ENCODE data around the gene AKAP5. TPM values are rescaled to one million over a fixed set of nuclear protein-coding genes. Genes with fewer than 3 reads are reported as not detected.

The AKAP5 gene
- total and polyA plus RNA-seq, 2 donors (not counting 1 experiment from before 2014, with no cell fraction given): 0.17 to 0.19 TPM

GRCh38 chr14:64508215-64508776 lies 43.0 kb downstream of the AKAP5 start:
- H3K36me3 ChIP-seq (ENCODE audit: control insufficient read depth, insufficient read depth, low read length): no peaks in the 10 kb centered on the region
- no peak overlapping the region for H3K9ac ChIP-seq (ENCODE audit: insufficient read depth, low read length)
- peaks cover 7% of the 10 kb centered on the region for H3K4me1 ChIP-seq (ENCODE audit: control insufficient read depth, extremely low read depth, insufficient read depth, low read length)
- H3K4me3 ChIP-seq (replicated peaks in 1 of 4; ENCODE audit: control extremely low read depth in 1 of 4, insufficient read depth in 1 of 4, low read depth in 3 of 4, low read length in 4 of 4): peak overlapping the region in 1 of 4 experiments; percentile 25
- peaks cover 14% of the 10 kb centered on the region for H4K20me1 ChIP-seq (ENCODE audit: control insufficient read depth, extremely low read depth, insufficient read depth, low read length)
- H3K27ac ChIP-seq (ENCODE audit: insufficient read depth, low read length): no peak overlapping the region
- no peaks in the 10 kb centered on the region for H3K27me3 ChIP-seq (ENCODE audit: control insufficient read depth, insufficient read depth, low read length)
- H3K4me2 ChIP-seq (ENCODE audit: extremely low read depth, insufficient read depth, low read length): peak overlapping the region; percentile 75
- TF ChIP-seq CTCF (conservative IDR thresholded peaks at IDR 0.05 in 1 of 2, IDR thresholded peaks at IDR 0.05 in 1 of 2; ENCODE audit: low read depth in 1 of 2, low read length in 2 of 2): no peak
- no peak for TF ChIP-seq EZH2 (IDR thresholded peaks at IDR 0.05; ENCODE audit: low read length, missing control alignments)
- no peak overlapping the region for H2AFZ ChIP-seq (ENCODE audit: low read length)
- H3K9me3 ChIP-seq (ENCODE audit: control insufficient read depth, insufficient read depth, low read depth, low read length): no peaks in the 10 kb centered on the region
- peaks cover 81% of the 10 kb centered on the region for H3K79me2 ChIP-seq (ENCODE audit: control insufficient read depth, insufficient read depth, low read length)
- no peak for DNase-seq (ENCODE audit: low read depth in 2 of 2)

- Histone ChIP-seq H3K79me2 (ENCODE audit: control insufficient read depth, insufficient read depth, low read length) (peaks cover 87% of the 10 kb centered on the region), H3K4me1 (ENCODE audit: control insufficient read depth, extremely low read depth, insufficient read depth, low read length) (peaks cover 7% of the 10 kb centered on the region), H3K27ac (ENCODE audit: insufficient read depth, low read length) (no peak overlapping the region), H3K9ac (ENCODE audit: insufficient read depth, low read length) (no peak overlapping the region), H3K4me2 (ENCODE audit: extremely low read depth, insufficient read depth, low read length) (no peak overlapping the region), H3K4me3 (replicated peaks in 1 of 4; ENCODE audit: control extremely low read depth in 1 of 4, insufficient read depth in 1 of 4, low read depth in 3 of 4, low read length in 4 of 4) (no peak overlapping the region), H3K36me3 (ENCODE audit: control insufficient read depth, insufficient read depth, low read length) (no peaks in the 10 kb centered on the region), H2AFZ (ENCODE audit: low read length) (no peak overlapping the region), H4K20me1 (ENCODE audit: control insufficient read depth, extremely low read depth, insufficient read depth, low read length) (peaks cover 14% of the 10 kb centered on the region), H3K9me3 (ENCODE audit: control insufficient read depth, insufficient read depth, low read depth, low read length) (no peaks in the 10 kb centered on the region), H3K27me3 (ENCODE audit: control insufficient read depth, insufficient read depth, low read length) (no peaks in the 10 kb centered on the region)
- DNase-seq (ENCODE audit: low read depth in 2 of 2): no peak
- TF ChIP-seq EZH2 (IDR thresholded peaks at IDR 0.05; ENCODE audit: low read length, missing control alignments) (no peak), CTCF (conservative IDR thresholded peaks at IDR 0.05 in 1 of 2, IDR thresholded peaks at IDR 0.05 in 1 of 2; ENCODE audit: low read depth in 1 of 2, low read length in 2 of 2) (no peak)
Observed at GRCh38 chr14:64509036-64509435, 43.7 kb downstream of the AKAP5 start.

GRCh38 chr14:64510825-64511671 lies 45.7 kb downstream of the AKAP5 start:
- H3K36me3 ChIP-seq (ENCODE audit: control insufficient read depth, insufficient read depth, low read length): no peaks in the 10 kb centered on the region
- no peak overlapping the region for H2AFZ ChIP-seq (ENCODE audit: low read length)
- H3K27me3 ChIP-seq (ENCODE audit: control insufficient read depth, insufficient read depth, low read length): no peaks in the 10 kb centered on the region
- DNase-seq (ENCODE audit: low read depth in 2 of 2): peak; percentile 51 to 79
- H3K4me3 ChIP-seq (replicated peaks in 1 of 4; ENCODE audit: control extremely low read depth in 1 of 4, insufficient read depth in 1 of 4, low read depth in 3 of 4, low read length in 4 of 4): no peak overlapping the region
- peaks cover 11% of the 10 kb centered on the region for H4K20me1 ChIP-seq (ENCODE audit: control insufficient read depth, extremely low read depth, insufficient read depth, low read length)
- H3K27ac ChIP-seq (ENCODE audit: insufficient read depth, low read length): no peak overlapping the region
- H3K4me1 ChIP-seq (ENCODE audit: control insufficient read depth, extremely low read depth, insufficient read depth, low read length): peaks cover 7% of the 10 kb centered on the region
- peak; percentile 78 to 93 for TF ChIP-seq CTCF (conservative IDR thresholded peaks at IDR 0.05 in 1 of 2, IDR thresholded peaks at IDR 0.05 in 1 of 2; ENCODE audit: low read depth in 1 of 2, low read length in 2 of 2)
- no peak for TF ChIP-seq EZH2 (IDR thresholded peaks at IDR 0.05; ENCODE audit: low read length, missing control alignments)
- no peaks in the 10 kb centered on the region for H3K9me3 ChIP-seq (ENCODE audit: control insufficient read depth, insufficient read depth, low read depth, low read length)
- peaks cover 94% of the 10 kb centered on the region for H3K79me2 ChIP-seq (ENCODE audit: control insufficient read depth, insufficient read depth, low read length)
- no peak overlapping the region for H3K4me2 ChIP-seq (ENCODE audit: extremely low read depth, insufficient read depth, low read length)
- H3K9ac ChIP-seq (ENCODE audit: insufficient read depth, low read length): no peak overlapping the region

Data from fibroblast of lung (primary cell).